ENCODE data around the gene PFKFB3. TPM values are rescaled to one million over a fixed set of nuclear protein-coding genes. Genes with fewer than 3 reads are reported as not detected.
A peak's percentile ranks its signal among the peaks of the same experiment; 100 is the strongest.

The PFKFB3 gene
- total and polyA plus RNA-seq, 2 experiments from 2014 or later, result 47.6 TPM

DNA sequence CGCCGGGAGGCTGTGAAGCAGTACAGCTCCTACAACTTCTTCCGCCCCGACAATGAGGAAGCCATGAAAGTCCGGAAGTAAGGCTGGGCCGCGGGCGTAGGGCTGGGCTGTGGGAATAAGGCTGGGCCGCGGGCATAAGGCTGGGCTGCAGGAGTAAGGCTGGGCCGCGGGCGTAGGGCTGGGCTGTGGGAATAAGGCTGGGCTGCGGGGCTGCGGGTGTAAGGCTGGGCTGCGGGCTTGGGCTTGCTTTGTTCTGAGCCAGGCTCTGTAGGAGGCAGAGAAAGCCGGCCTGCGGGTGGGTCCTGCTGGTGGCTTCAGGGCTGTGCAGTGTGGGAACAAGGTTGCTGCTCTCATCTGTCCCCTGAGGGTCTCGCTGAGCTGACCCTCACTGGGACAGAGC lies 12.5 kb downstream of the PFKFB3 start:
- Histone ChIP-seq H3K4me1 (ENCODE audit: low read depth) (peaks cover 33% of the 10 kb centered on the region), H3K36me3 (peaks cover 58% of the 10 kb centered on the region), H3K9me3 (ENCODE audit: low read depth) (no peaks in the 10 kb centered on the region), H3K4me3 (no peak overlapping the region), H3K27ac (peak overlapping the region; percentile 96), H3K27me3 (no peaks in the 10 kb centered on the region)
- TF ChIP-seq, protein P1, sequence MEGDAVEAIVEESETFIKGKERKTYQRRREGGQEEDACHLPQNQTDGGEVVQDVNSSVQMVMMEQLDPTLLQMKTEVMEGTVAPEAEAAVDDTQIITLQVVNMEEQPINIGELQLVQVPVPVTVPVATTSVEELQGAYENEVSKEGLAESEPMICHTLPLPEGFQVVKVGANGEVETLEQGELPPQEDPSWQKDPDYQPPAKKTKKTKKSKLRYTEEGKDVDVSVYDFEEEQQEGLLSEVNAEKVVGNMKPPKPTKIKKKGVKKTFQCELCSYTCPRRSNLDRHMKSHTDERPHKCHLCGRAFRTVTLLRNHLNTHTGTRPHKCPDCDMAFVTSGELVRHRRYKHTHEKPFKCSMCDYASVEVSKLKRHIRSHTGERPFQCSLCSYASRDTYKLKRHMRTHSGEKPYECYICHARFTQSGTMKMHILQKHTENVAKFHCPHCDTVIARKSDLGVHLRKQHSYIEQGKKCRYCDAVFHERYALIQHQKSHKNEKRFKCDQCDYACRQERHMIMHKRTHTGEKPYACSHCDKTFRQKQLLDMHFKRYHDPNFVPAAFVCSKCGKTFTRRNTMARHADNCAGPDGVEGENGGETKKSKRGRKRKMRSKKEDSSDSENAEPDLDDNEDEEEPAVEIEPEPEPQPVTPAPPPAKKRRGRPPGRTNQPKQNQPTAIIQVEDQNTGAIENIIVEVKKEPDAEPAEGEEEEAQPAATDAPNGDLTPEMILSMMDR (IDR thresholded peaks at IDR 0.05; ENCODE audit: low read depth, low read length), result no peak
- no peak for DNase-seq (ENCODE audit: low read depth in 1 of 2, low spot score in 1 of 2)

DNA sequence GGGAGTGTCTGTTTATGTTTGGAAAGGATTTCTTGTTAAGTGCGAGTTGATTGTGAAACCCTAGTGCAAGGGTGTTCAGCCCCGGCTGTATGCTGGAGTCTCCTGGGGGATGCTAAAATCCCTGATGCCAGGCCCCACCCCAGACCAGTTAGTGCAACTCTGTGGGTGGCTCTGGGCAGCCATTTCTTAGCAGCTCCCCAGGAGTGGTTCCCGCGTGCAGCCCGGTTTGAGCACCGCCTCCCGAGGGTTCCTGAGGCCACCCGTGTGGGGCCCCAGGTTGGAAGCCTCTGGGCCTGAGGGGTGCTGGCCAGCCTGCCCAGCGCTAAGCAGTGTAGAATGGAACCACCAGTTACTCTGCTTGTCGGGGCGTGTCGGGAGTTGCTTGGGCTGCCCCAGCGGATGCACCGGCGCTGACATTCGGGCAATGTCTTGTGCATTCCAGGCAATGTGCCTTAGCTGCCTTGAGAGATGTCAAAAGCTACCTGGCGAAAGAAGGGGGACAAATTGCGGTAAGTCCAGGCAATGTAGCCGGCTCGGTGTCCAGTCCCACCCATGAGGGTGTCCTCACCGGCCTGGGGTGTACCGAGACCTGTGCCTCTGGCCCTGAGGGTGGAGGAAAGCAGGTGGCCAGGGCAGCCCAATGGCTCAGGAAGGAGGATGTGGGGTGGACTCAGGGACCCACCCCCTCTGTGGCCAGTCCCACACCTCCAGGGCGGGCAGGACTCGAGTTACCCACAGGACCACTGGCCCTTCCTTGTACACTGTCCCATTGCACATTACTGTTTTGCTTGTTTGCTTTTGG lies 13.2 kb downstream of the PFKFB3 start:
- Histone ChIP-seq H3K27ac (peak overlapping the region; percentile 96), H3K36me3 (peaks cover 64% of the 10 kb centered on the region), H3K4me3 (no peak overlapping the region), H3K4me1 (ENCODE audit: low read depth) (peaks cover 32% of the 10 kb centered on the region), H3K9me3 (ENCODE audit: low read depth) (no peaks in the 10 kb centered on the region), H3K27me3 (no peaks in the 10 kb centered on the region)
- no peak for DNase-seq (ENCODE audit: low read depth in 1 of 2, low spot score in 1 of 2)
- TF ChIP-seq, protein P1 (IDR thresholded peaks at IDR 0.05; ENCODE audit: low read depth, low read length), result no peak

DNA sequence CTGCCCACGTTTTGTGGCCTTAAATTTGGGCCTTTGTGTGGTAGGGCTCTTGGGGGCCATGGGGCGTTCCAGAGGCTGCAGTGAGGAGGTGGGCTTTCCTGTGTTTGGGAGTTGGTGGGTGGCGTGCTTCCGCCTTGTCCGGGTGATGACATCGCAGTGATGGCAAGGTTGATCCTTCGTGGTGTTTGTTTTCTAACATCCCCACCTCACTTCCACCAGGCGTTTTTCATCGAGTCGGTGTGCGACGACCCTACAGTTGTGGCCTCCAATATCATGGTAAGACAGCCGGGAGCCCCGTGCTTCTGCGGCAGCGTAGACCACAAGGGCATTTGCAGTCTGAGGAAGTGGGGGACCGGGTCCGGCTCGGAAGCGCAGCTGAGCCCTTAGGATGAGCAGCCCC lies 14.2 kb downstream of the PFKFB3 start:
- DNase-seq (ENCODE audit: low read depth in 1 of 2, low spot score in 1 of 2), result no peak
- H3K27me3 ChIP-seq, result no peaks in the 10 kb centered on the region
- no peaks in the 10 kb centered on the region for H3K9me3 ChIP-seq (ENCODE audit: low read depth)
- H3K4me3 ChIP-seq, result no peak overlapping the region
- no peak overlapping the region for H3K27ac ChIP-seq
- H3K4me1 ChIP-seq (ENCODE audit: low read depth), result peaks cover 27% of the 10 kb centered on the region
- TF ChIP-seq, protein P1 (IDR thresholded peaks at IDR 0.05; ENCODE audit: low read depth, low read length), result no peak
- H3K36me3 ChIP-seq, result peaks cover 75% of the 10 kb centered on the region

DNA sequence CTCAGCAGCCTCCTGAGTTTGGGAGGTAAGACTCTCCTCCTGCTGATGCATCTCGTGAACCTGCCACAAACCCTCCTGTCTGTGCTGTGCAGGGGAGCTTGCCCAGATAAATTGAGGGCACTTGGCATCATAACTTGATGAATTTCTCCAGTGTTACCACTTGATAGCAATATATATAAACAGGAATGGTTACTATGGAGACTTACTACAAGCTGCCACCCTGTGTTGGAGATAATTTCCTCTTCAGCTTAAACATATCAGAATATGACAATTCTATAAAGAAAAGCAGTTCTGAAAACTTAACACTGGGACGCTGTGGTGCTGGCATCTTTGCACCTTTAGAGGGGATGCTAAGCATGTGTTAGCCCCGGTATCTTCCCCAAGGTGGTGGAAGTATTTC lies 14.9 kb downstream of the PFKFB3 start:
- Histone ChIP-seq H3K27me3 (no peaks in the 10 kb centered on the region), H3K36me3 (peaks cover 82% of the 10 kb centered on the region)
- DNase-seq (ENCODE audit: low read depth in 1 of 2, low spot score in 1 of 2), result no peak

DNA sequence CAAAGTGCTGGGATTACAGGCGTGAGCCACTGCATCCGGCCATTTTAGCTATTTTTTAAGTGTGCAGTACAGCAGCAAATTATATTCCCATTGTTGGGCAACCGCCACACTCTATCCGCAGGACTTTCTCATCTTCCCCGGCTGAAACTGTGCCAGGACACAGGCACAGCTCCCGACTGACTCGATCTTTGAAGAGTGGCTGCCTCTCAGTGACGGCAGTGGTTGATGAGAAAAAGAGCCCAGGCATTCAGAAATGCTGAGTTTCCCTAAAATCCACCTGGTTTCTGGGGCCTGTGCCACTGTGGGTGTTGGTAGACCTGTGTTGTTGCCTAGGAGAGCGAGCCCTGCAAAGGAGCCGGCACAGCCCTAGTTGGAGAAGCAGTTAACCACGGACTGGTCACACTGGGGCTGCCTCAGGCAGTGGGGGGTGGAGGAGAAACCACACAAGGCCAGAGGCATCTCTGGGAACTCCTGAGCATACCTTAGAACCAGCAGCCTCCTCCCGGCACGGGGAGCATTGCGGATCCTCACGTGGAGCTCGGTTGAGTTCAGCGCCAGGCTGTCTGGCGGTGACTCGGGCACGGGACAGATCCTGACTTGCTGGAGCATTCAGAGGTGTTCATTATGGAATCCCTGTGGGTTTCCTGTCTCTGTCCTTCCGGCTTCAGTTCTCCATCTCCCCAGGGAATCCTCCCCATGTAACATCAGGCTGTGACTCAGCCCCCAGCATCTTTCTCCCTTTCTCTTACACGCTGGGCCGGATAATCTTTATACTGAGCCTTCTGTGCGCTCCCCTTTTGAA lies 16.2 kb downstream of the PFKFB3 start:
- DNase-seq (ENCODE audit: low read depth in 1 of 2, low spot score in 1 of 2), result peak in 1 of 2 donors; percentile 76
- peak overlapping the region; percentile 45 for H3K27ac ChIP-seq
- H3K27me3 ChIP-seq, result no peaks in the 10 kb centered on the region
- TF ChIP-seq, protein P1 (IDR thresholded peaks at IDR 0.05; ENCODE audit: low read depth, low read length), result no peak
- H3K9me3 ChIP-seq (ENCODE audit: low read depth), result no peaks in the 10 kb centered on the region
- H3K36me3 ChIP-seq, result peaks cover 91% of the 10 kb centered on the region
- H3K4me3 ChIP-seq, result no peak overlapping the region
- H3K4me1 ChIP-seq (ENCODE audit: low read depth), result peaks cover 15% of the 10 kb centered on the region

More for the DNA sequence above, 14.9 kb downstream of the PFKFB3 start:
- TF ChIP-seq, protein P1 (IDR thresholded peaks at IDR 0.05; ENCODE audit: low read depth, low read length), result no peak
- Histone ChIP-seq H3K4me3 (no peak overlapping the region), H3K27ac (peak overlapping the region; percentile 13), H3K4me1 (ENCODE audit: low read depth) (peaks cover 24% of the 10 kb centered on the region), H3K9me3 (ENCODE audit: low read depth) (no peaks in the 10 kb centered on the region)
